B cell (primary cell): Measurements from ENCODE around the gene PTPRN2. TPM values are rescaled to one million over a fixed set of nuclear protein-coding genes. Genes with fewer than 3 reads are reported as not detected.

Source experiments
- ATAC-seq: fragments of 200-7000 bp; cut with Tn5 transposase; one replicate; pipeline ENCODE4 v1.10.0; 2021; ENCODE audit warnings: low read depth, mild to moderate bottlenecking, moderate number of reproducible peaks, moderate library complexity
- CTCF ChIA-PET: fragments of 350-600 bp; sonication (Branson Sonifier 250); formaldehyde crosslinking; loops from one replicate; lab custom pipeline; 2021; ENCODE audit warnings: antibody characterized with exemption, inconsistent platforms; lab: Charles Lee
- POLR2A ChIA-PET: fragments of 350-600 bp; sonication (Branson Sonifier 250); formaldehyde crosslinking; loops from one replicate; lab custom pipeline; 2021; ENCODE audit warnings: antibody characterized with exemption; lab: Charles Lee
- DNase-seq: peaks from one replicate; pipeline ENCODE4 v3.0.0; 2013
- H2AFZ ChIP-seq: 2 replicates; pipeline ENCODE4 v1.6.1; 2012; ENCODE audit warnings: mild to moderate bottlenecking, low read depth, low read length; ENCODE audit not compliant: insufficient read depth, poor library complexity, severe bottlenecking
- H3K27ac ChIP-seq, 2 donors: 1 replicate in 1 of 2; 2 replicates in 1 of 2; pipeline ENCODE4 v1.5.1; 2012 to 2013; ENCODE audit warnings: low read length in 2 of 2, mild to moderate bottlenecking in 2 of 2, moderate library complexity in 1 of 2
- H3K27me3 ChIP-seq, 4 experiments: fragments of 200-600 bp in 1 of 4; sonication (generic) in 1 of 4; replicated peaks in 1 of 4; 1 replicate in 2 of 4; 2 replicates in 2 of 4; pipeline versions ENCODE4 v1.6.1 to v1.7.0; 2013 to 2016; ENCODE audit warnings: low read length in 3 of 4, mild to moderate bottlenecking in 2 of 4, mixed read lengths in 1 of 4, moderate library complexity in 1 of 4; ENCODE audit not compliant: insufficient read depth in 4 of 4, control insufficient read depth in 3 of 4; ENCODE audit errors: control extremely low read depth in 1 of 4
- H3K36me3 ChIP-seq, 2 experiments: replicated peaks in 1 of 2; 1 replicate in 1 of 2; 2 replicates in 1 of 2; pipeline versions ENCODE4 v1.6.1 to v1.7.1; 2013; ENCODE audit warnings: low read length in 1 of 2; ENCODE audit not compliant: insufficient read depth in 2 of 2, control insufficient read depth in 1 of 2; ENCODE audit errors: control extremely low read depth in 1 of 2, extremely low read depth in 1 of 2
- H3K4me1 ChIP-seq, 2 donors: fragments of 200-600 bp in 1 of 2; sonication (generic) in 1 of 2; 1 replicate in 1 of 2; 2 replicates in 1 of 2; pipeline versions ENCODE4 v1.5.1 to v1.6.1; 2013 to 2017; ENCODE audit warnings: low read length in 2 of 2; ENCODE audit not compliant: control insufficient read depth in 2 of 2, insufficient read depth in 2 of 2
- H3K4me2 ChIP-seq: replicated peaks from 2 replicates; pipeline ENCODE3; 2012; ENCODE audit warnings: mild to moderate bottlenecking, low read depth, low read length; ENCODE audit not compliant: poor library complexity, severe bottlenecking
- H3K4me3 ChIP-seq, 5 experiments: fragments of 200-600 bp in 1 of 5; sonication (generic) in 1 of 5; 1 replicate in 3 of 5; 2 replicates in 2 of 5; pipeline versions ENCODE4 v1.5.1 to v1.7.0; 2011 to 2016; ENCODE audit warnings: low read length in 4 of 5, mild to moderate bottlenecking in 4 of 5, low read depth in 2 of 5, control low read depth in 1 of 5, moderate library complexity in 1 of 5; ENCODE audit not compliant: insufficient read depth in 1 of 5; ENCODE audit errors: control extremely low read depth in 1 of 5, extremely low read depth in 1 of 5
- H3K79me2 ChIP-seq: fragments of 200-600 bp; sonication (generic); one replicate; pipeline ENCODE4 v1.6.0; 2016; ENCODE audit warnings: low read length; ENCODE audit not compliant: control insufficient read depth, insufficient read depth
- H3K9ac ChIP-seq: fragments of 200-600 bp; sonication (generic); 2 replicates; pipeline ENCODE4 v1.6.1; 2017; ENCODE audit warnings: mild to moderate bottlenecking, low read length, moderate library complexity
- H3K9me3 ChIP-seq, 3 donors: one replicate each; pipeline versions ENCODE4 v1.6.1 to v1.7.1; 2013; ENCODE audit warnings: low read length in 2 of 3; ENCODE audit not compliant: control insufficient read depth in 2 of 3, insufficient read depth in 1 of 3; ENCODE audit errors: control extremely low read depth in 1 of 3
- H4K20me1 ChIP-seq: 2 replicates; pipeline ENCODE4 v1.6.0; 2012; ENCODE audit warnings: mild to moderate bottlenecking, low read length; ENCODE audit not compliant: insufficient read depth, control insufficient read depth, poor library complexity, severe bottlenecking
- H3K27ac Mint-ChIP-seq: one replicate; pipeline ENCODE4 v1.8.0; 2021; ENCODE audit warnings: mixed read lengths
- H3K27me3 Mint-ChIP-seq: one replicate; pipeline ENCODE4 v1.8.0; 2021; ENCODE audit warnings: mixed read lengths
- H3K4me1 Mint-ChIP-seq: one replicate; pipeline ENCODE4 v1.8.0; 2021; ENCODE audit warnings: mixed read lengths
- H3K4me3 Mint-ChIP-seq: one replicate; pipeline ENCODE4 v1.8.0; 2021; ENCODE audit warnings: mixed read lengths
- H3K9me3 Mint-ChIP-seq: one replicate; pipeline ENCODE4 v1.8.0; 2022; ENCODE audit warnings: mixed read lengths; ENCODE audit not compliant: insufficient read depth
- EZH2 ChIP-seq: IDR thresholded peaks from 2 replicates; pipeline ENCODE4 v1.6.1; 2012; ENCODE audit warnings: borderline replicate concordance, low read depth, mild to moderate bottlenecking, moderate library complexity, low read length; ENCODE audit not compliant: insufficient read depth, poor library complexity, severe bottlenecking
- WGBS: methylation state at CpG from one replicate; pipeline ENCODE4 v1.1.5; 2013; ENCODE audit warnings: missing lambda C conversion rate; ENCODE audit not compliant: insufficient coverage; 5-methylcytosine and 5-hydroxymethylcytosine counted together
- intact Hi-C: fragments of 100-400 bp; cut with micrococcal nuclease; formaldehyde crosslinking; loops from one replicate; pipeline ENCODE4 v1.10.0; 2022
- polyA plus RNA-seq: library from polyadenylated mRNA; depleted of rRNA; stranded (reverse); fragments of >200 nt; gene quantifications from 2 replicates; pipeline ENCODE4 v1.2.3, GENCODE V29; 2012
- total RNA-seq, 2 donors: library from RNA; stranded (reverse); fragments of 120-200 nt in 1 of 2; gene quantifications; 1 replicate in 1 of 2; 2 replicates in 1 of 2; pipeline versions ENCODE4 v1.2.3 to v1.2.4, GENCODE V29; 2013 to 2022
- TF ChIP-seq, protein P1 (sequence below): fragments of 200-600 bp; IDR thresholded peaks from one replicate; pipeline ENCODE4 v1.8.0; 2022; ENCODE audit warnings: antibody characterized with exemption, mild to moderate bottlenecking

PTPRN2 gene
- total and polyA plus RNA-seq, 2 donors (not counting 1 experiment from before 2014, with no cell fraction given) = 2.0 to 5.0 TPM

GRCh38 chr7:157662981-157663716 is 924.5 kb downstream of the PTPRN2 start:
- peaks cover 0 to 38% (median 0%) of the 10 kb centered on the region in 3 donors for H3K9me3 ChIP-seq
- Mint-ChIP-seq H3K27ac (no peak overlapping the region), H3K4me1 (peaks cover 10% of the 10 kb centered on the region), H3K4me3 (no peak overlapping the region), H3K9me3 (no peaks in the 10 kb centered on the region), H3K27me3 (no peaks in the 10 kb centered on the region)
- intact Hi-C loops = no loop called here
- H3K36me3 ChIP-seq = no peaks in the 10 kb centered on the region
- no peak overlapping the region for H3K9ac ChIP-seq
- WGBS = 87% methylated on average over 34 of the region's 34 CpGs
- ATAC-seq (no peak), DNase-seq (no peak)
- H3K79me2 ChIP-seq = no peaks in the 10 kb centered on the region
- no peak overlapping the region for H3K4me3 ChIP-seq
- CTCF ChIA-PET = no interaction called here
- no peak overlapping the region for H2AFZ ChIP-seq
- TF ChIP-seq, protein P1, sequence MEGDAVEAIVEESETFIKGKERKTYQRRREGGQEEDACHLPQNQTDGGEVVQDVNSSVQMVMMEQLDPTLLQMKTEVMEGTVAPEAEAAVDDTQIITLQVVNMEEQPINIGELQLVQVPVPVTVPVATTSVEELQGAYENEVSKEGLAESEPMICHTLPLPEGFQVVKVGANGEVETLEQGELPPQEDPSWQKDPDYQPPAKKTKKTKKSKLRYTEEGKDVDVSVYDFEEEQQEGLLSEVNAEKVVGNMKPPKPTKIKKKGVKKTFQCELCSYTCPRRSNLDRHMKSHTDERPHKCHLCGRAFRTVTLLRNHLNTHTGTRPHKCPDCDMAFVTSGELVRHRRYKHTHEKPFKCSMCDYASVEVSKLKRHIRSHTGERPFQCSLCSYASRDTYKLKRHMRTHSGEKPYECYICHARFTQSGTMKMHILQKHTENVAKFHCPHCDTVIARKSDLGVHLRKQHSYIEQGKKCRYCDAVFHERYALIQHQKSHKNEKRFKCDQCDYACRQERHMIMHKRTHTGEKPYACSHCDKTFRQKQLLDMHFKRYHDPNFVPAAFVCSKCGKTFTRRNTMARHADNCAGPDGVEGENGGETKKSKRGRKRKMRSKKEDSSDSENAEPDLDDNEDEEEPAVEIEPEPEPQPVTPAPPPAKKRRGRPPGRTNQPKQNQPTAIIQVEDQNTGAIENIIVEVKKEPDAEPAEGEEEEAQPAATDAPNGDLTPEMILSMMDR = no peak
- no peak for TF ChIP-seq EZH2
- no peaks in the 10 kb centered on the region for H3K27me3 ChIP-seq
- no peak overlapping the region for H3K27ac ChIP-seq
- peaks cover 8 to 14% of the 10 kb centered on the region in 2 donors for H3K4me1 ChIP-seq
- no peaks in the 10 kb centered on the region for H4K20me1 ChIP-seq
- POLR2A ChIA-PET = no interaction called here
- no peak overlapping the region for H3K4me2 ChIP-seq

- no peaks in the 10 kb centered on the region for H4K20me1 ChIP-seq
- no peak for ATAC-seq
- no peak overlapping the region for H3K27ac ChIP-seq
- no peak overlapping the region for H2AFZ ChIP-seq
- no peak for TF ChIP-seq EZH2
- TF ChIP-seq, protein P1 = no peak
- no peak overlapping the region for H3K4me3 ChIP-seq
- H3K36me3 ChIP-seq = no peaks in the 10 kb centered on the region
- Mint-ChIP-seq H3K9me3 (no peaks in the 10 kb centered on the region), H3K4me1 (peaks cover 10% of the 10 kb centered on the region), H3K27ac (no peak overlapping the region), H3K4me3 (no peak overlapping the region), H3K27me3 (no peaks in the 10 kb centered on the region)
- no peaks in the 10 kb centered on the region for H3K27me3 ChIP-seq
- H3K9me3 ChIP-seq = peaks cover 0 to 33% (median 0%) of the 10 kb centered on the region in 3 donors
- H3K4me2 ChIP-seq = no peak overlapping the region
- 91% methylated on average over 26 of the region's 26 CpGs for WGBS
- no peak for DNase-seq
- intact Hi-C loops = no loop called here
- POLR2A ChIA-PET = no interaction called here
- no peaks in the 10 kb centered on the region for H3K79me2 ChIP-seq
- no peak overlapping the region for H3K9ac ChIP-seq
- peaks cover 8 to 14% of the 10 kb centered on the region in 2 donors for H3K4me1 ChIP-seq
- CTCF ChIA-PET = no interaction called here
These were observed 925.4 kb downstream of the PTPRN2 start for GRCh38 chr7:157662110-157662791.
